K562 (cell line): Measurements from ENCODE around the gene ZNF33A. TPM values are rescaled to one million over a fixed set of nuclear protein-coding genes. Genes with fewer than 3 reads are reported as not detected.

Source experiments
- CSDE1 ChIP-seq, 2 experiments: fragments of 450-650 bp; IDR thresholded peaks; 2 replicates each; pipeline ENCODE4 v1.6.1; 2016; ENCODE audit warnings: mild to moderate bottlenecking in 1 of 2
- ELF2 ChIP-seq: fragments of 250-450 bp; sonication (Bioruptor Pico); IDR thresholded peaks from 2 replicates; pipeline ENCODE4 v1.5.0; 2021; ENCODE audit warnings: mild to moderate bottlenecking
- FOXM1 ChIP-seq, 2 experiments: fragments of 450-650 bp in 1 of 2; sonication (generic) in 1 of 2; formaldehyde crosslinking in 1 of 2; IDR thresholded peaks; 2 replicates each; pipeline versions ENCODE4 v1.6.1 to v1.9.0; 2017 to 2022; ENCODE audit warnings: low read depth in 2 of 2, mild to moderate bottlenecking in 2 of 2, missing genetic modification reagents in 1 of 2, moderate library complexity in 1 of 2
- HDGF ChIP-seq: fragments of 450-650 bp; IDR thresholded peaks from 2 replicates; pipeline ENCODE4 v1.6.1; 2016
- MAFG ChIP-seq: fragments of 450-650 bp; conservative IDR thresholded peaks from 2 replicates; pipeline ENCODE4 v1.6.1; 2016; ENCODE audit warnings: missing genetic modification characterization, missing compliant biosample characterization
- NCOR1 ChIP-seq: fragments of 450-650 bp; IDR thresholded peaks from 2 replicates; pipeline ENCODE4 v1.6.1; 2016; ENCODE audit warnings: mild to moderate bottlenecking, moderate library complexity
- PHB2 ChIP-seq: fragments of 450-650 bp; IDR thresholded peaks from 2 replicates; pipeline ENCODE4 v1.6.1; 2017; ENCODE audit warnings: low read depth
- POLR2B ChIP-seq: fragments of 450-650 bp; IDR thresholded peaks from 2 replicates; pipeline ENCODE4 v1.6.1; 2018; ENCODE audit warnings: low read depth; ENCODE audit not compliant: partially characterized antibody
- RBFOX2 ChIP-seq: fragments of 200-400 bp; formaldehyde crosslinking; IDR thresholded peaks from 2 replicates; pipeline ENCODE4 v1.6.1; 2017; ENCODE audit warnings: low read depth, mild to moderate bottlenecking, low read length, moderate library complexity
- RBM22 ChIP-seq: fragments of 200-400 bp; formaldehyde crosslinking; IDR thresholded peaks from 2 replicates; pipeline ENCODE4 v1.6.1; 2018; ENCODE audit warnings: low read length, low read depth; ENCODE audit not compliant: poor library complexity, severe bottlenecking
- RFX1 ChIP-seq: fragments of 450-650 bp; IDR thresholded peaks from 2 replicates; pipeline ENCODE4 v1.6.1; 2016; ENCODE audit warnings: mild to moderate bottlenecking, moderate library complexity
- SIN3B ChIP-seq: fragments of 450-650 bp; IDR thresholded peaks from 2 replicates; pipeline ENCODE4 v1.6.1; 2017; ENCODE audit warnings: low read depth, mild to moderate bottlenecking, moderate library complexity
- SRSF3 ChIP-seq: fragments of 200-400 bp; formaldehyde crosslinking; IDR thresholded peaks from 2 replicates; pipeline ENCODE4 v1.6.1; 2016; ENCODE audit warnings: mild to moderate bottlenecking, low read length, moderate library complexity; ENCODE audit not compliant: insufficient read depth
- YBX1 ChIP-seq: fragments of 450-650 bp; IDR thresholded peaks from 2 replicates; pipeline ENCODE4 v1.7.1; 2016; ENCODE audit warnings: mild to moderate bottlenecking
- ZNF175 ChIP-seq: fragments of 200-800 bp; sonication (Bioruptor generic); IDR thresholded peaks from 2 replicates; pipeline ENCODE4 v1.6.1; 2016; ENCODE audit warnings: low read depth, mild to moderate bottlenecking, missing genetic modification characterization, missing compliant biosample characterization
- ZNF445 ChIP-seq: fragments of 250-450 bp; sonication (Bioruptor Pico); IDR thresholded peaks from 2 replicates; pipeline ENCODE4 v1.4.0; 2020; ENCODE audit warnings: low read depth, mild to moderate bottlenecking, moderate library complexity
- ZNF696 ChIP-seq: fragments of 250-450 bp; sonication (Bioruptor Pico); conservative IDR thresholded peaks from 2 replicates; pipeline ENCODE4 v1.4.0; 2020; ENCODE audit warnings: mild to moderate bottlenecking, moderate library complexity
- polyA plus RNA-seq, 8 experiments: library from polyadenylated mRNA; depleted of rRNA in 4 of 8; stranded (reverse) in 5 of 8; unstranded in 3 of 8; fragments of >200 nt; fragmentation: Nextera tagmentation in 2 of 8; fragmentation: Illumina TruSeq in 1 of 8; extraction: Ambion mirVana in 2 of 8; extraction: Trizol in 1 of 8; gene quantifications; 2 replicates each; pipeline versions ENCODE4 v1.2.1 to v1.2.3, GENCODE V29; 2011 to 2014; ENCODE audit warnings: inconsistent platforms in 1 of 8, missing spikeins in 1 of 8
- total RNA-seq, 7 experiments: library from RNA; depleted of rRNA in 6 of 7; stranded (reverse); fragments of >200 nt in 6 of 7; fragmentation: Illumina TruSeq in 2 of 7; extraction: Trizol in 2 of 7; gene quantifications; 2 replicates each; pipeline versions ENCODE4 v1.2.1 to v1.2.3, GENCODE V29; 2011 to 2021; ENCODE audit warnings: low replicate concordance in 1 of 7
- TF ChIP-seq, protein P1 (sequence below), 2 experiments: fragments of 450-650 bp in 1 of 2; sonication (generic) in 1 of 2; formaldehyde crosslinking; conservative IDR thresholded peaks; 2 replicates each; pipeline versions ENCODE4 v1.4.0 to v1.8.1; 2020 to 2022; ENCODE audit warnings: mild to moderate bottlenecking in 1 of 2, missing genetic modification reagents in 1 of 2
- TF ChIP-seq, protein P2 (sequence below): fragments of 250-450 bp; sonication (Bioruptor Pico); IDR thresholded peaks from 2 replicates; pipeline ENCODE4 v1.9.0; 2021; ENCODE audit warnings: mild to moderate bottlenecking
- TF ChIP-seq, protein P3 (sequence below): fragments of 200-800 bp; sonication (Bioruptor generic); IDR thresholded peaks from 2 replicates; pipeline ENCODE4 v1.6.1; 2017; ENCODE audit warnings: missing genetic modification characterization, missing compliant biosample characterization
- TF ChIP-seq, protein P4 (sequence below): sonication (generic); formaldehyde crosslinking; IDR thresholded peaks from 2 replicates; pipeline ENCODE4 v1.5.0; 2020; ENCODE audit warnings: missing genetic modification reagents
- TF ChIP-seq, protein P5 (sequence below), 3 experiments: fragments of 200-800 bp in 1 of 3; sonication (Bioruptor generic) in 1 of 3; sonication (generic) in 1 of 3; formaldehyde crosslinking in 1 of 3; IDR thresholded peaks; 2 replicates each; pipeline versions ENCODE4 v1.6.1 to v1.8.0; 2016 to 2022; ENCODE audit warnings: mild to moderate bottlenecking in 2 of 3, missing compliant biosample characterization in 2 of 3, missing genetic modification characterization in 2 of 3, missing genetic modification reagents in 1 of 3
- TF ChIP-seq, protein P6 (sequence below): fragments of 450-650 bp; IDR thresholded peaks from 2 replicates; pipeline ENCODE4 v1.6.1; 2016; ENCODE audit warnings: missing biosample characterization, missing genetic modification characterization

Gene ZNF33A
- total and polyA plus RNA-seq, 9 of the 15 experiments (the other 6 are each of a cell fraction or from before 2014, with no cell fraction given): 8.1 to 27.5 (median 16.4) TPM

DNA sequence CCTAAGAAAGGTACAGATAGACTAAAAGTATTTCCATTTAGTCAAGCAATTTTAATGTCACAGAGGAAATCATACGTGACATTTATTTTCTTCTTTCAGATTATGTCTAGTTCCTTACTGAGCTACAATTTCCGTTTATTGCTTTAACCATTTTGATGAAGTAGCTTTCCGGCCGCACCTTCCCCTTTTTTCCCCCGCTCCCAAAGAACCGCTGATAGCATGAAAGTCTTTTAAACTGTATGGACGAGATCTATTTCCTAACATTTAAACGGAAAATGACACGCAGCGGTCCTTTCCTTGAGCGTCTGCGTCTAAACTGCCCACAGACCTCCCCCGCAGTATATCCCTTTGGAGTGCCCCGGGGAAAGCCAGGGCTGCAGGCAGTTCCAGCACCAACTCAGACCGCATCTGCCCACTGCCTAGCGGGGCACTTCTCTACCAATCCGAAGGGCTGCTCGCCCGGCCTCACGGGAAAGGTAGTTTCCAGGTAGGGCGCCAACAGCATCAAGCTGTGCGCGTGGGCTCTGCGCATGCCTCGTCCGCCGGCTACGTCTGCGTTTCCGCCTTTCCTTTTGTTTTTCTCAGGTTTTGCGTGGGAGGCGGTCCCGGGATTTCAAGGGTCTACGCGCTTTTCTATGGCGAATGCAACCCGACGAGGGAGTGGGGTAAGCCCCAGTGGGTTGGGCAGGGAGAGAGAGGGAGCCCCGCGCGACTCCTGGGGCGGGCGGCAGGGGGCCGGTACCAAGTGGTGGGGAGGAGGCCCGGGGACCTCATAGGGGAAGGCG is at the start of gene ZNF33A (continued):
- TF ChIP-seq HDGF (no peak), ZNF445 (no peak), MAFG (no peak), SIN3B (no peak), FOXM1 (IDR thresholded peaks at IDR 0.05; ENCODE audit: low read depth) (no peak), FOXM1 (CRISPR knock-in tag; IDR thresholded peaks at IDR 0.05; ENCODE audit: low read depth) (no peak), ZNF175 (peak; percentile 70; the same call in 1 of the 2 replicates), RFX1 (no peak), RBFOX2 (no peak; the same call in 1 of the 2 replicates), PHB2 (no peak), ELF2 (CRISPR knock-in tag) (no peak), POLR2B (peak; percentile 7), SRSF3 (no peak), RBM22 (no peak), CSDE1 (IDR thresholded peaks at IDR 0.05) (no peak), NCOR1 (no peak), ZNF696 (CRISPR knock-in tag) (no peak), YBX1 (no peak)
- TF ChIP-seq, protein P1, sequence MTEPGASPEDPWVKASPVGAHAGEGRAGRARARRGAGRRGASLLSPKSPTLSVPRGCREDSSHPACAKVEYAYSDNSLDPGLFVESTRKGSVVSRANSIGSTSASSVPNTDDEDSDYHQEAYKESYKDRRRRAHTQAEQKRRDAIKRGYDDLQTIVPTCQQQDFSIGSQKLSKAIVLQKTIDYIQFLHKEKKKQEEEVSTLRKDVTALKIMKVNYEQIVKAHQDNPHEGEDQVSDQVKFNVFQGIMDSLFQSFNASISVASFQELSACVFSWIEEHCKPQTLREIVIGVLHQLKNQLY (CRISPR knock-in tag; conservative IDR thresholded peaks at IDR 0.05): no peak
- TF ChIP-seq, protein P2, sequence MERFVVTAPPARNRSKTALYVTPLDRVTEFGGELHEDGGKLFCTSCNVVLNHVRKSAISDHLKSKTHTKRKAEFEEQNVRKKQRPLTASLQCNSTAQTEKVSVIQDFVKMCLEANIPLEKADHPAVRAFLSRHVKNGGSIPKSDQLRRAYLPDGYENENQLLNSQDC: no peak
- TF ChIP-seq, protein P3, sequence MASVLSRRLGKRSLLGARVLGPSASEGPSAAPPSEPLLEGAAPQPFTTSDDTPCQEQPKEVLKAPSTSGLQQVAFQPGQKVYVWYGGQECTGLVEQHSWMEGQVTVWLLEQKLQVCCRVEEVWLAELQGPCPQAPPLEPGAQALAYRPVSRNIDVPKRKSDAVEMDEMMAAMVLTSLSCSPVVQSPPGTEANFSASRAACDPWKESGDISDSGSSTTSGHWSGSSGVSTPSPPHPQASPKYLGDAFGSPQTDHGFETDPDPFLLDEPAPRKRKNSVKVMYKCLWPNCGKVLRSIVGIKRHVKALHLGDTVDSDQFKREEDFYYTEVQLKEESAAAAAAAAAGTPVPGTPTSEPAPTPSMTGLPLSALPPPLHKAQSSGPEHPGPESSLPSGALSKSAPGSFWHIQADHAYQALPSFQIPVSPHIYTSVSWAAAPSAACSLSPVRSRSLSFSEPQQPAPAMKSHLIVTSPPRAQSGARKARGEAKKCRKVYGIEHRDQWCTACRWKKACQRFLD (CRISPR knock-in tag): no peak
- TF ChIP-seq, protein P4, sequence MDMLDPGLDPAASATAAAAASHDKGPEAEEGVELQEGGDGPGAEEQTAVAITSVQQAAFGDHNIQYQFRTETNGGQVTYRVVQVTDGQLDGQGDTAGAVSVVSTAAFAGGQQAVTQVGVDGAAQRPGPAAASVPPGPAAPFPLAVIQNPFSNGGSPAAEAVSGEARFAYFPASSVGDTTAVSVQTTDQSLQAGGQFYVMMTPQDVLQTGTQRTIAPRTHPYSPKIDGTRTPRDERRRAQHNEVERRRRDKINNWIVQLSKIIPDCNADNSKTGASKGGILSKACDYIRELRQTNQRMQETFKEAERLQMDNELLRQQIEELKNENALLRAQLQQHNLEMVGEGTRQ (CRISPR knock-in tag): no peak
- TF ChIP-seq, protein P5, sequence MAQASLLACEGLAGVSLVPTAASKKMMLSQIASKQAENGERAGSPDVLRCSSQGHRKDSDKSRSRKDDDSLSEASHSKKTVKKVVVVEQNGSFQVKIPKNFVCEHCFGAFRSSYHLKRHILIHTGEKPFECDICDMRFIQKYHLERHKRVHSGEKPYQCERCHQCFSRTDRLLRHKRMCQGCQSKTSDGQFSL (CRISPR knock-in tag; IDR thresholded peaks at IDR 0.05): no peak
- TF ChIP-seq, protein P5 (tag; IDR thresholded peaks at IDR 0.05): no peak
- TF ChIP-seq, protein P6, sequence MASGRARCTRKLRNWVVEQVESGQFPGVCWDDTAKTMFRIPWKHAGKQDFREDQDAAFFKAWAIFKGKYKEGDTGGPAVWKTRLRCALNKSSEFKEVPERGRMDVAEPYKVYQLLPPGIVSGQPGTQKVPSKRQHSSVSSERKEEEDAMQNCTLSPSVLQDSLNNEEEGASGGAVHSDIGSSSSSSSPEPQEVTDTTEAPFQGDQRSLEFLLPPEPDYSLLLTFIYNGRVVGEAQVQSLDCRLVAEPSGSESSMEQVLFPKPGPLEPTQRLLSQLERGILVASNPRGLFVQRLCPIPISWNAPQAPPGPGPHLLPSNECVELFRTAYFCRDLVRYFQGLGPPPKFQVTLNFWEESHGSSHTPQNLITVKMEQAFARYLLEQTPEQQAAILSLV: no peak
